ENCODE results near the gene APP. TPM values are rescaled to one million over a fixed set of nuclear protein-coding genes. Genes with fewer than 3 reads are reported as not detected.

Gene APP
- total RNA-seq, 4 donors from 2014 or later: 234 to 376 (median 343) TPM

DNA sequence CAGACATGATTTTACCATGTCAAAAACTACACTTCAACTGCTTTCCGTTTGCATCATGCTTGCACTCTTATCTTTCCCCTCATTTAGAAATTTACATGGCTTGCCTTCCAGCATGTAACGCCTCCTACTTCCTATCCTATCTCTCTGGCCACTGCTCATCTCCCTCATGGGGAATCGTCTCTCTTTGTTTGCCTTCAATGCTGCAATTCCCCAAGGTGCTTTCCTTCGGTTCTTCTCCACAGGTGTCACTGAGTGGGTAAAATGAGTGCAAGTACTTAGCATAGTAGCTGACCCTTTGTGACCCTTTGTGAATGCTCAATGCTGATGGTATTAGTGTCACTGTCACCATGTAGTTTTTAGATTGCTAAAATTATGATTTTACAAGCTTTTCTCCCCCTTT, 63.1 kb downstream of the APP start:
- H3K4me1 ChIP-seq: no peaks in the 10 kb centered on the region
- H3K36me3 ChIP-seq: peaks cover 6% of the 10 kb centered on the region
- H3K9me3 ChIP-seq: no peaks in the 10 kb centered on the region
- TF ChIP-seq POLR2A (IDR thresholded peaks at IDR 0.05): no peak
- TF ChIP-seq, protein P1, sequence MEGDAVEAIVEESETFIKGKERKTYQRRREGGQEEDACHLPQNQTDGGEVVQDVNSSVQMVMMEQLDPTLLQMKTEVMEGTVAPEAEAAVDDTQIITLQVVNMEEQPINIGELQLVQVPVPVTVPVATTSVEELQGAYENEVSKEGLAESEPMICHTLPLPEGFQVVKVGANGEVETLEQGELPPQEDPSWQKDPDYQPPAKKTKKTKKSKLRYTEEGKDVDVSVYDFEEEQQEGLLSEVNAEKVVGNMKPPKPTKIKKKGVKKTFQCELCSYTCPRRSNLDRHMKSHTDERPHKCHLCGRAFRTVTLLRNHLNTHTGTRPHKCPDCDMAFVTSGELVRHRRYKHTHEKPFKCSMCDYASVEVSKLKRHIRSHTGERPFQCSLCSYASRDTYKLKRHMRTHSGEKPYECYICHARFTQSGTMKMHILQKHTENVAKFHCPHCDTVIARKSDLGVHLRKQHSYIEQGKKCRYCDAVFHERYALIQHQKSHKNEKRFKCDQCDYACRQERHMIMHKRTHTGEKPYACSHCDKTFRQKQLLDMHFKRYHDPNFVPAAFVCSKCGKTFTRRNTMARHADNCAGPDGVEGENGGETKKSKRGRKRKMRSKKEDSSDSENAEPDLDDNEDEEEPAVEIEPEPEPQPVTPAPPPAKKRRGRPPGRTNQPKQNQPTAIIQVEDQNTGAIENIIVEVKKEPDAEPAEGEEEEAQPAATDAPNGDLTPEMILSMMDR (IDR thresholded peaks at IDR 0.05): no peak
- no peak for TF ChIP-seq POLR2AphosphoS5 (IDR thresholded peaks at IDR 0.05)
- no peak for TF ChIP-seq EP300 (IDR thresholded peaks at IDR 0.05)
- no peaks in the 10 kb centered on the region for H3K27me3 ChIP-seq
- DNase-seq (ENCODE audit: low spot score in 2 of 2): no peak
- no peak overlapping the region for H3K27ac ChIP-seq
- 84% methylated on average over 4 of the region's 4 CpGs for WGBS
- no peak overlapping the region for H3K4me3 ChIP-seq

DNA sequence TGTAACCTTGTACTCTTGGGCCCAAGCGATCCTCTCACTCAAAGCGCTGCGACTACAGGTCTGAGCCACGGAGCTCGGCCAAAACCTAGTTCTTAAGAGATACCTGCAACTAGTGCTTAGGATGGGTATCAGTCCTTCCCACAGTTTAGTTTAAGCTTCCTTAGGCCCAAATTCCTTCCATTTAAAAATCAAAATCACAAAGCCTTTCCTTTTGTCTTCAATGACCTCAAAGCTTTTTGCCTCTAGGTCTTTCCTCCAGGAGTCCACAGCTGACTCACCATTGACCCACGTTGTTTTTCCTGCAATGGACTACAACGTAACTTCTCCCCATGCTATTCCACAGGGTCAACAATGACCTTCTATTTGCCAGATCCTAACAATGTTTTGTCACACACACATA, 64.0 kb downstream of the APP start:
- Histone ChIP-seq H3K27ac (no peak overlapping the region), H3K4me1 (no peaks in the 10 kb centered on the region), H3K27me3 (no peaks in the 10 kb centered on the region), H3K4me3 (no peak overlapping the region), H3K9me3 (no peaks in the 10 kb centered on the region), H3K36me3 (peaks cover 6% of the 10 kb centered on the region)
- TF ChIP-seq, protein P1 (IDR thresholded peaks at IDR 0.05): no peak
- TF ChIP-seq POLR2AphosphoS5 (IDR thresholded peaks at IDR 0.05) (no peak), POLR2A (IDR thresholded peaks at IDR 0.05) (no peak), EP300 (IDR thresholded peaks at IDR 0.05) (no peak)
- no peak for DNase-seq (ENCODE audit: low spot score in 2 of 2)
- 87% methylated on average over 7 of the region's 7 CpGs for WGBS

DNA sequence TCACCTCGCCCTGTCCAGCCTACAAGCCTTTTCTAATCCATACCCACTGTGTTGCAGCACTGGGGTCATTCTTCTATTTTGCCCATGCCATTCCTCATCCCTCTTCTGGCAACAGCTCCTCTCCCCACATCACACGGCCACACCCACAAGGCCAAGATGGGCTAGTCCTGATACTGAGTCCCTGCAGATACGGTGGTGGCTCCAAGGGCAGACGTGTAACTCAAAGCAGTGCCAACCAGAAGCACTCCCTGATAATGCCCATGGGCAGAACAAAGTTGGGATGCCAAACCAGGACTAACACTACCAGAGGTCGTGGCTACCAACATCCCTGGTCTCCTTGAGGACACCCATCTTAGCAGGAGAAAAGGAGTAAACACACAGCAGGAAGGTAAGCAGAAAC, 64.8 kb downstream of the APP start:
- H3K36me3 ChIP-seq: peaks cover 6% of the 10 kb centered on the region
- 79% methylated on average over 5 of the region's 5 CpGs for WGBS
- no peak overlapping the region for H3K27ac ChIP-seq
- no peak for DNase-seq (ENCODE audit: low spot score in 2 of 2)
- no peaks in the 10 kb centered on the region for H3K4me1 ChIP-seq
- H3K27me3 ChIP-seq: no peaks in the 10 kb centered on the region
- no peak for TF ChIP-seq POLR2AphosphoS5 (IDR thresholded peaks at IDR 0.05)
- TF ChIP-seq, protein P1 (IDR thresholded peaks at IDR 0.05): no peak
- TF ChIP-seq POLR2A (IDR thresholded peaks at IDR 0.05): no peak
- no peak for TF ChIP-seq EP300 (IDR thresholded peaks at IDR 0.05)
- H3K4me3 ChIP-seq: no peak overlapping the region
- no peaks in the 10 kb centered on the region for H3K9me3 ChIP-seq

DNA sequence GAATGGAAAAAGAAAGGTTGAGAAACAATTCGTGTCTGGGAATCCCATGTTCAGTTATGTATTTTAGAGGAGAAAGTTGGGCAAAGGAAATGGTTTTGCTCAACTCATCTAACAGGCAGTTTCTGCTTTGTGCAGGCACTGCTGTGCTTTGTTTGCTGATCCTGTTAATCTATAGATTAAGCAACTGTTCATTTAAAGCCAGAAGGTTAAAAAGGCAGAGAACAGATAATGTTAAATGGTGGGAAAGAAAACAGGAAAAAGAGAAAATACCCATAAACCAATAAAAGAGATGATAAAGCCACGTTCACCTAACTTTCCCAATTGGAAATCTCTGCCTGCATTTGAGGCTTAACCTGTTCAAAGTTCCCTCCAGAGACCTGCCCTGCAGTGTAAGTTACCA, 70.0 kb downstream of the APP start:
- Histone ChIP-seq H3K4me3 (no peak overlapping the region), H3K27ac (no peak overlapping the region), H3K4me1 (peaks cover 16% of the 10 kb centered on the region), H3K36me3 (no peaks in the 10 kb centered on the region), H3K27me3 (no peaks in the 10 kb centered on the region), H3K9me3 (no peaks in the 10 kb centered on the region)
- WGBS: 84% methylated on average over 2 of the region's 2 CpGs
- no peak for TF ChIP-seq POLR2AphosphoS5 (IDR thresholded peaks at IDR 0.05)
- no peak for TF ChIP-seq POLR2A (IDR thresholded peaks at IDR 0.05)
- TF ChIP-seq EP300 (IDR thresholded peaks at IDR 0.05): no peak
- TF ChIP-seq, protein P1 (IDR thresholded peaks at IDR 0.05): no peak
- no peak for DNase-seq (ENCODE audit: low spot score in 2 of 2)

DNA sequence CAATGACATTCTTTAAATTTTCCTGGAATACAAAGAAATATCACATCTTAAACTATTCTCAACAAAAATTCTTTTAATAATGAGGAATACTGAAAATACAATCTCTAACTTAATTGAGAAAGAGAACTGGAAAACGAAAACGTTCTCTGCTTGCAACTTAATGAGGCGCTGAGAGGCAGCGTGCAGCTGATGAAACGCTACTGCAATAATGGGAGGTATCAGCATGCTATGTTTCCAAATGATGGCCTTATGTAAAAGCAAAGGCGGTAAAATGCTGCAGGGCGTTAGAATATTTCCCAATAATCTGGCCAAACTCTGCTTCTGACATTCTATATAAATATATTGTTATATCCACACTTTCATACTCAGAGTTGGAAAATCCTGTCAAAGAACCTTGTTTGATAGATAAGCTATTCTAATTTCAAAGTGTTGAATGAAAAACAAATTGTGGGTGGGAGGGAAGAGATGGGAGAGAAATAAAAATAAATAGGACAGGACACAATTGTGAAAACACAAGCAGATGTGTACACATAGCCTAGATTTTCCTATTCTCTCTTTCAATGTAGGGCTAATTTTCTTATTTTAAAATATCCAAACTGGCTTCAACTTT, 70.9 kb downstream of the APP start:
- Histone ChIP-seq H3K4me3 (no peak overlapping the region), H3K4me1 (peaks cover 16% of the 10 kb centered on the region), H3K36me3 (no peaks in the 10 kb centered on the region), H3K27me3 (no peaks in the 10 kb centered on the region), H3K9me3 (no peaks in the 10 kb centered on the region), H3K27ac (no peak overlapping the region)
- WGBS: 36% methylated on average over 7 of the region's 7 CpGs
- no peak for TF ChIP-seq EP300 (IDR thresholded peaks at IDR 0.05)
- no peak for DNase-seq (ENCODE audit: low spot score in 2 of 2)
